T1000 (cell line): ENCODE measurements around the gene MRPS22.
"Not testable (repeated sequence)": the region's sequence is repeated elsewhere in the genome, so short reads cannot be mapped to it uniquely, and the experiment has no call there.

Experiments
- DNase-seq: peaks from one replicate; lab custom pipeline; 2025; ENCODE audit warnings: mixed read lengths; lab: John Stamatoyannopoulos, UW

The MRPS22 gene

GRCh38 chr3:139311557-139311956, 32.3 kb upstream of the MRPS22 start:
- no peak for DNase-seq

GRCh38 chr3:139312416-139312815, 31.4 kb upstream of the MRPS22 start:
- DNase-seq: no peak

DNA sequence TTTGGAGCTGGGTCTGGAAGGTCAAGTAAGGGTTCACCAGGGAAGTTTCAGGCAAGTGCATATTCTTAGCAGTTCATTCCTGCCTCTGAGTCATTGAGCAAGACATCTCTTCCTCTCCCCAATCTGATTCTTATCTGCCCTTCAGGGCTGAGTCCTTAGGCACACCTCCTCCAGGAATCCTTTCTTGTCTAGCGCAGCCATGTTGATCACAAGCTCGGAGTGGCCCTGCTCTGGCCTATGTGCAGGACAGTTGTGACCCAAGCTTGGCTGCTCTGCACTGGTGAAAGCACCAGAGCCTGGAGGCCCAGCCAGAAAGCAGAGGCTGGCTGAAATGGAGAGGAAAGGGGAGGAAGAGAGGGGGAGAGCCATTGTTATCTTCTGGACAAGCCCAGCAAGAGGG, 30.9 kb upstream of the MRPS22 start:
- DNase-seq: no peak

GRCh38 chr3:139313921-139314320, 29.9 kb upstream of the MRPS22 start:
- no peak for DNase-seq

- no peak for DNase-seq
Observed at GRCh38 chr3:139317215-139317614, 26.6 kb upstream of the MRPS22 start.

- DNase-seq: no peak
Observed at GRCh38 chr3:139317660-139318430, 26.0 kb upstream of the MRPS22 start.

GRCh38 chr3:139318431-139318816, 25.4 kb upstream of the MRPS22 start:
- no peak for DNase-seq

GRCh38 chr3:139318826-139319225, 25.0 kb upstream of the MRPS22 start:
- DNase-seq: no peak

- no peak for DNase-seq
Observed at GRCh38 chr3:139319428-139320402, 24.1 kb upstream of the MRPS22 start.

- no peak for DNase-seq
Observed at GRCh38 chr3:139320551-139321309, 23.1 kb upstream of the MRPS22 start.

GRCh38 chr3:139322346-139322745, 21.5 kb upstream of the MRPS22 start:
- no peak for DNase-seq

GRCh38 chr3:139323146-139323545, 20.7 kb upstream of the MRPS22 start:
- DNase-seq: no peak

GRCh38 chr3:139324456-139324855, 19.4 kb upstream of the MRPS22 start:
- DNase-seq: no peak

- DNase-seq: no peak
Observed at GRCh38 chr3:139325551-139325950, 18.3 kb upstream of the MRPS22 start.

DNA sequence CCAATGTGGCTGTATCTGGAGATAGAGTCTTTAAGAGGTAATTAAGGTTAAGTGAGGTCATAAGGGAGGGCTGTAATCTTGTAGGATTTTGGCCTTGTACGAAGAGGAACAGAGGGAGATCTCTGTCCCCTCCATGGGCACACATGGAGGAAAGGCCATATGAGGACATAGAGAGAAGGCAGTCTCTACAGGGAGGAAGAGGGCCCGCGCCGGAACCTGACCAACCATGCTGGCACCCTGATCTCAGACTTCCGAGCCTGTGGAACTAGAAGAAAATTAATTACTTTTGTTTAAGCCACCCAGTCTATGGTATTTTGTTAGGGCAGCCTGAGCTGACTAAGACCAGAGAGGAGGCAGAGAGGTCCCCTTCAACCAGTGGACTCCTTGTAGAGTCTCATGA, 17.7 kb upstream of the MRPS22 start:
- DNase-seq: no peak

- DNase-seq: no peak
Observed at GRCh38 chr3:139326707-139327106, 17.1 kb upstream of the MRPS22 start.

DNA sequence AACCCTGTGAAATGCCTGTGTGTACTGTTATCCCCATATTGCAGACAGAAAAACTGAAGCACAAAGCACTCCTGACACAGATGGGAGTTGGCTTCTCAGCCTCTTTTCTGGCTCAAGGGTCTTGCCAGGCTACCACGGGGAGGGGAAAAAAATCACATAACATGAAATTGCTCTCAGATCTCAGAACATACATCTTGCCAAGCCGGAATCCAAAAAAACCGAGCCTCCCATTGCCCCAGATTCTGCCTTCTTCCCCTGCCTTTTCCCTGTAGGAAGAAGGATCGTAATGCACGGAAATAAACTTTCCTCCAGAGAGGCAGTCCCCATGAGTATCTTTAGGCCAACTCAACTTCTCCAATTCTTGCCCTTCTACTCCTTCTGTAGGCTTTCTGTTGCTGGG, 16.6 kb upstream of the MRPS22 start:
- DNase-seq: no peak

GRCh38 chr3:139327861-139328260, 16.0 kb upstream of the MRPS22 start:
- DNase-seq: no peak

DNA sequence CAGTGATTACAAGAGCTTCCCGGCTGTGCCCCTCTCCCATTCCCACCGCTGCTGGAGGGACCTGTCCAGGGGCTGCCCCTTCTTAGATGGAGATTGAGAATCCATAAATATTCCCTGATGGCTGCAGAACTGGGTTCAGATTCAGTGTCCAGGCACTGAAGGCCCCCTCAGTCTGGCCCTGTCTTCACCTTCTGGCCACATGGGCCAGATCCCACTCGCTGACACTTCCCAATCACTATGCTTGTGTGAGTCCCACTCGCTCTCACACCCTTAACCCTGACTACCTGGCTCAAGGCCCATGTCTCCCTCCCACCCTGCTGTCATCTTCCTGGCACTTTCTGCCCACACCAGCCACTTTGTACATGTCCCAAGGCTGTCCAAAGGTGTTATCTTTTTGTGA, 15.5 kb upstream of the MRPS22 start:
- DNase-seq: no peak

GRCh38 chr3:139329364-139329850, 14.4 kb upstream of the MRPS22 start:
- DNase-seq: peak; percentile 75

- no peak for DNase-seq
Observed at GRCh38 chr3:139332092-139332491, 11.7 kb upstream of the MRPS22 start.

- not testable (repeated sequence) for DNase-seq
Observed at GRCh38 chr3:139334675-139335074, 9.1 kb upstream of the MRPS22 start.
